Occipital lobe (tissue), 2 donors: Measurements from ENCODE around the gene TOMM20. TPM values are rescaled to one million over a fixed set of nuclear protein-coding genes. Genes with fewer than 3 reads are reported as not detected.
"Not testable (repeated sequence)": the region's sequence is repeated elsewhere in the genome, so short reads cannot be mapped to it uniquely, and the experiment has no call there.

Experiments used
- DNase-seq: peaks from one replicate; lab custom pipeline; 2025; lab: John Stamatoyannopoulos, UW
- total RNA-seq: library from RNA; depleted of rRNA; stranded (reverse); fragments of >200 nt; gene quantifications from one replicate; pipeline ENCODE4 v1.2.3, GENCODE V29; 2014

TOMM20 gene
- total RNA-seq, 1 donor from 2014 or later: 181 TPM

DNA sequence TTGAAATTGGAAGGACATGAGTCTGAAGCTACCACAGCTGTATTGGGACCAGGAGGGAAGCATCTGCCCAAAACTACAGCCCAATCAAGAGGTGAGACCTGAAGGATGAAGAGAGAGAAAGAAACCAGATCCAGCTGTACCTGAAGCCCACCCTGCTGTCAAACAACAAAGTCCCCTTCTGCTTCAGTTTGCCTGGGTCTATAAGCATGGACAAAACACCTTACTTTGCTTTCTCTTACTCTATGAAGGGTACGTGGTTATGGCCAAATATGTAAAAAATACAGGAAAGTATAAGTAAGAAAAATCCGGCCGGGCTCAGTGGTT lies 26.4 kb downstream of the TOMM20 start:
- no peak for DNase-seq

DNA sequence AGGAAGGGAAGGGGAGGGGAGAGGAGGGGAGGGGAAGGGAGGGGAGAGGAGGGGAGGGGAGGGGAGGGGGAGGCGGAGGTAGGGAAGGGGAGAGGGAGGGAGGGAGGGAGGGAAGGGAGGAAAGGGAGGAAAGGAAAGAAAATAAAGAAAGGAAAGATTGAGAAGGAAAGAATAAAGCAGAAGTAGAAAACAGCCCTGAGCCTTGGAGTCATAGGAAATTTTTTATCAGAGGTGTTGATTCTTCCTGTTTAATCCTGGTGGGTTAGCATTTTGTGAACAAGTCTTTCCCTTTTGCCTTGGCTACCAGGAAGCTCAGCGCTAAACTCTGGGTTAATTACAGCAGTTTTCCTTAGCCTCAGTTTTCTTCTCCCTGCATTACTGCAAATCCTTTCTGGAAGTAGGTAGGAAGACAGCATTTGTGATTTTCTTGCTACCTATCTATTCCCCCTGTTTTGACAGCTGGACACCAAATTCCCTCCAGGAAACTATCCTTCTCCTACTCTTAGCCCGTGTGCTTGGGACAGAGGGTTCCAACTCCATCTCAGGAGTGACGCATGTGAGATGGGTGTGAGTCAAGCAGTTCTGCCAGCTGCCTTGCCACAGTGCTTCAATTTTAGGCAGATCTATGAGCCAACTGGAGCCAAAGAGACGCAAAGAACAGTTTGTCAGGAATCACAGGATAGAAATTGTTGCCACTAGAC lies 26.9 kb downstream of the TOMM20 start:
- peak; percentile 35 for DNase-seq

- no peak for DNase-seq
These were observed 28.4 kb downstream of the TOMM20 start for GRCh38 chr1:235100194-235100772.

DNA sequence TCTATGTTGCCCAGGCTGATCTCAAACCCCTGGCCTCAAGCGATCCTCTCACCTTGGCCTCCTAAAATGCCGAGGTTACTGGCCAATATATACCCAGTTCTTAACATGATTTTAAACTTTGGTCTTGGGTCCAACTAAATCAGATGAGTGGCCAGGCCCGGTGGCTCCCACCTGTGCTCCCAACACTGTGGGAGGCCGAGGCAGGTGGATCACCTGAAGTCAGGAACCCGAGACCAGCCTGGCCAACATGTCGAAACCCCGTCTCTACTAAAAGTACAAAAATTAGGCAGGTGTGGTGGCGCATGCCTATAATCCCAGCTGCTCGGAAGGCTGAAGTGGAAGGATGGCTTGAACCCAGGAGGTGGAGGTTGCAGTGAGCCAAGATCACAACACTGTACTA lies 29.6 kb downstream of the TOMM20 start:
- no peak for DNase-seq

GRCh38 chr1:235098547-235098946 lies 30.1 kb downstream of the TOMM20 start:
- no peak for DNase-seq

DNA sequence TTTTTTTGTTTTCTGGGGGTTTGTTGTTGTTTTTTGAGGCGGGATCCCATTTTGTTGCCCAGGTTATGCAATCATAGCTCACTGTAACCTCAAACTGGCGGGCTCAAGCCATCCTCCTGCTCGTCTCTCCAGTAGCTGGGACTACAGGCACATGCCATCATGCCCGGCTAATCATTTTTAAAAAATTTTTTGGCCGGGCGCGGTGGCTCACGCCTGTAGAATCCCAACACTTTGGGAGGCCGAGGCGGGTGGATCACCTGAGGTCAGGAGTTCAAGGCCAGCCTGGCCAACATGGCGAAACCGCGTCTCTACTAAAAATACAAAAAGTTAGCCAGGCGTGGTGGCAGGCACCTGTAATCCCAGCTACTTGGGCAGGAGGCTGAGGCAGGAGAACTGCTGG lies 31.1 kb downstream of the TOMM20 start:
- not testable (repeated sequence) for DNase-seq

- no peak for DNase-seq
These were observed 32.6 kb downstream of the TOMM20 start for GRCh38 chr1:235095938-235096562.

GRCh38 chr1:235093696-235094592 lies 34.7 kb downstream of the TOMM20 start:
- peak; percentile 39 for DNase-seq

DNA sequence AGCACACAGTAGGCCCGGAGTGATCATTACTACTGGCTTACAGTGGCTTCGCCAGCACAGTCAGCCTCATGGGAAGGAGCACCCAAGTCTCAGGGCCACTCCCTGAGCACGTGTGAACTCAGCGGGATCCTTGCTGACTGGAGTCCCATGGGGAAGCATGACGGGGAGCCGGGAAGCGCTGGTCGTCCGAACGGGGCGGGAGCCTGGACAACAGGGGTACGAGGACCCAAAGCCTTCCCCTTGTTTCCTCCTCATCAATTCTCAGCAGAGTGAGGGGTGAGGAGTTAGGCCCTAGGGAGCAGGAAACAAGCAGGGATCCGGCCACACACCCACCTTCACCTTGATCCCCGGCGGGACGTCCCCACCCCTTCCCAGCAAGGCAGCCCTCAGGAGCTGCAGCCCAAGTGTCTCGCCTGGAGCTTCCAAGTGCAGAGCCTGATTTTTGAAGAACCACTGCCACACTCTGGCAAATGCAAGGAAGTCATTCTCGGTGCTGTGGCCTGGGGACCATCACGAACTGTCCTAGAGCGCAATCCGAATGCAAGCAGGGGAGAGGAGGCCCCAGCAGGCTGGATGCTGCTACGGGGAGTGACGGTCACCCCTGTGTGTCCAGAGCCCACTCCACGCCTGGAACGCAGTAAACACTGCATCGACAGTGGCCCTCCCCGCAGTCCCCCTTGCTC lies 35.5 kb downstream of the TOMM20 start:
- DNase-seq: peak; percentile 37

GRCh38 chr1:235092415-235092814 lies 36.2 kb downstream of the TOMM20 start:
- not testable (repeated sequence) for DNase-seq

GRCh38 chr1:235092045-235092406 lies 36.6 kb downstream of the TOMM20 start:
- DNase-seq: not testable (repeated sequence)

DNA sequence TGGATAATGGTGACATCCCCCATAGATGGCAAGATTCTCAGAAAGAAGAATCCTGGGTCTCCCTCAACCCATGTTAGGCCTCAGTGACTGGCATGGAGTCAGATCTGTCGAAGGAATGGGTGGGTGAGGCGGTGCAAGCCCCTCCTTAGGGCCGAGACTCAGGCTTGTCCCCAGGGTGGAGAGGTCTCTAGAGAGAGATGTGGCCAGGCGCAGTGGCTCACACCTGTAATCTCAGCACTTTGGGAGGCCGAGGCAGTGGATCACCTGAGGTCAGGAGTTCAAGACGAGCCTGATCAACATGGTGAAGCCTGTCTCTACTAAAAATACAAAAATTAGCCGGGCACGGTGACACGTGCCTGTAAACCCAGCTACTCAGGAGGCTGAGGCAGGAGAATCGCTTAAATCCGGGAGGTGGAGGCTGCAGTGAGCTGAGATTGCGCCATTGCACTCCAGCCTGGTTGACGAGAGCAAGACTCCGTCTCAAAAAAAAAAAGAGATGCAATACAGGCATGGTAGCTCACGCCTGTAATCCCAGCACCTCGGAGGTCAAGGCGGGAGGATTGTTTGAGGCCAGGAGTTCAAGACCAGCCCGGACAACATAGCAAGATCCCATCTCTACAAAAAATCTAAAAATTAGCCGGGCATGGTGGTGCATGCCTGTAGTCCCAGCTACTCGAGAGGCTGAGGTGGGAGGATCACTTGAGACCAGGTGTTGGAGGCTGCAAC lies 37.2 kb downstream of the TOMM20 start:
- not testable (repeated sequence) for DNase-seq

DNA sequence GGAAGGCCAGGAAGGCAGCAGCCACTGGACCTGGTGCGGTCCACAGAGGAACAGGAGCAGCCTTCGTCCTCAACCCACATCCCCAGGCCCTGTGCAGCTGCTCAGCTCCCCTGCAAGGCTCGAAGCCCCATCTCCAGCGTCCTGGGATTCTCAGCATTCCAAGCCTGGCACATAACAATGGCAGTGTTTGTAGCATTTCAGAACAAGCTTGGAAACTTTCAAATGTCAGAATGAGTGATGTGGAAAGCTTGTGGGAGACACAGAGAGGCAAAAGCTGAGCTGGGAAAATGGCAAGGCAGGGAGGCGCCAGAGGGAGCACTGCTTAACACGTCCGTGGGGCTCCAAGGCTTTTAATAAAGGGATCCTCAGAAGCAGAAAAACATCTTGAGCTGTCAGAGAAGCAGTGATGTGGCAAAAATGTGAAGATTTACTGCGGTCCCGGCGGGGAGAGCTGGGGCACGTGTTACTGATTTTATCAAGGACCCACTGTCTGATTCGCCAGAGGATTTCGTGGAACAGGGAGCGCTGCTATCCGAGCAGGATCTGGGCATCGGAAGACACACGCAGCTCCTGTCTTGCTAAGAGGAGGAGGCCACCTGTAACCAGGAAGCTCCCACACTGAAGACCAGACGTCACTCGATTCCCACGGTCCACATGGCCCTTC lies 38.1 kb downstream of the TOMM20 start:
- no peak for DNase-seq

- DNase-seq: no peak
These were observed 39.7 kb downstream of the TOMM20 start for GRCh38 chr1:235088907-235089306.

DNA sequence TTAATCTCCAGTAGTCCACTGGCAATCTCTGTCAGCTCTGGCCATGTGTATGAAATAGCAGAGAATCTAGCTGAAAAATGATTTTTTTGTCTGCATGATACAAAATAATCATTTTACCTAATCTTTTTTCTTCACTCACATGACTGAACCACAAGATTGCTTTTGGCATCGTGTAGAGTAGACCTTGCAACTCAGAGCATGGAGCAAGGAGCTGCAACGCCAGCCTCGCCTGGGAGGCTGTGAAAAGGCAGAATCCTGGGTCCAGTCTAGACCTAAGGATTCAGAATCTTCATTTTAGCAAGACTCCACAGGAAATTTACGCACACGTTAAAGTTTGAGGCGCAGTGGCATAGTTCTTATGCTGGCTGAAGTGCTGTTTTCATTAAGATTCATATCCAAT lies 40.2 kb downstream of the TOMM20 start:
- DNase-seq: no peak

- no peak for DNase-seq
These were observed 40.7 kb downstream of the TOMM20 start for GRCh38 chr1:235087906-235088305.

- DNase-seq: not testable (repeated sequence)
These were observed 43.1 kb downstream of the TOMM20 start for GRCh38 chr1:235085411-235086117.

DNA sequence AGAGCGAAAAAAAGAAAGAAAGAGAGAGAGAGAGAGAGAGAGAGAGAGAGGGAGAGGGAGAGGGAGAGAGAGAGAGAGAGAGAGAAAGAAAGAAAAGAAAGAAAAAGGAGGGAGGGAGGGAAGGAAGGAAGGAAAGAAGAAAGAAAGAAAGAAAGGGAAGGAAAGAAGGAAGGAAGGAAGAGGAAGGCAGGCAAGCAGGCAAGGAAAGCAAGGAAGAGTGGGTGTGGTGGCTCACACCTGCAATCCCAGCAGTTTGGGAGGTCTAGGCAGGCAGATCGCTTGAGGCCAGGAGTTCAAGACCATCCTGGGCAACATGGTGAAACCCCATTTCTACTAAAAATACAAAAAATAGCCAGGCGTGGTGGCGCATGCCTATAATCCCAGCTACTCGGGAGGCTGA lies 47.8 kb downstream of the TOMM20 start:
- DNase-seq: not testable (repeated sequence)

DNA sequence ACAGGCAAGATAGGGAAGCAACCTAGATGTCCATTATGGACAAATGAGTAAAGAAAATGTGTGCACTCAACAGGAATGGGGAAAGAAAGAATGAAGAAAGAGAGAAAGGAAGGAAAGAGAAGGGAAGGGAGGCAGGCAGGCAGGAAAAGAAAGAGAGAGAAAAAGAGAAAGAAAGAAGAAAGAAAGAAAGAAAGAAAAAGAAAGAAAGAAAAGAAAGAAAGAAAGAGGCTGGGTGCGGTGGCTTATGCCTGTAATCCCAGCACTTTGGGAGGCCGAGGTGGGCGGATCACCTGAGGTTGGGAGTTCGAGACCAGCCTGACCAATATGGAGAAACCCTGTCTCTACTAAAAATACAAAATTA lies 48.4 kb downstream of the TOMM20 start:
- DNase-seq: not testable (repeated sequence)
